GM21447 (cell line): Measurements from ENCODE around the gene P3H2.
"Not testable (repeated sequence)": the region's sequence is repeated elsewhere in the genome, so short reads cannot be mapped to it uniquely, and the experiment has no call there.

ENCODE experiments used
- ATAC-seq: cut with Tn5 transposase; IDR thresholded peaks from one replicate; pipeline ENCODE4 v1.9.1; 2021; ENCODE audit not compliant: unreplicated experiment

Gene P3H2, protein sequence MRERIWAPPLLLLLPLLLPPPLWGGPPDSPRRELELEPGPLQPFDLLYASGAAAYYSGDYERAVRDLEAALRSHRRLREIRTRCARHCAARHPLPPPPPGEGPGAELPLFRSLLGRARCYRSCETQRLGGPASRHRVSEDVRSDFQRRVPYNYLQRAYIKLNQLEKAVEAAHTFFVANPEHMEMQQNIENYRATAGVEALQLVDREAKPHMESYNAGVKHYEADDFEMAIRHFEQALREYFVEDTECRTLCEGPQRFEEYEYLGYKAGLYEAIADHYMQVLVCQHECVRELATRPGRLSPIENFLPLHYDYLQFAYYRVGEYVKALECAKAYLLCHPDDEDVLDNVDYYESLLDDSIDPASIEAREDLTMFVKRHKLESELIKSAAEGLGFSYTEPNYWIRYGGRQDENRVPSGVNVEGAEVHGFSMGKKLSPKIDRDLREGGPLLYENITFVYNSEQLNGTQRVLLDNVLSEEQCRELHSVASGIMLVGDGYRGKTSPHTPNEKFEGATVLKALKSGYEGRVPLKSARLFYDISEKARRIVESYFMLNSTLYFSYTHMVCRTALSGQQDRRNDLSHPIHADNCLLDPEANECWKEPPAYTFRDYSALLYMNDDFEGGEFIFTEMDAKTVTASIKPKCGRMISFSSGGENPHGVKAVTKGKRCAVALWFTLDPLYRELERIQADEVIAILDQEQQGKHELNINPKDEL

GRCh38 chr3:190120269-190121060 lies at the start of gene P3H2:
Gene P3H2 (minus strand): TSS chr3:190120897. CDS start chr3:190120731, 166 bp downstream.
- ATAC-seq: peak; percentile 69

DNA sequence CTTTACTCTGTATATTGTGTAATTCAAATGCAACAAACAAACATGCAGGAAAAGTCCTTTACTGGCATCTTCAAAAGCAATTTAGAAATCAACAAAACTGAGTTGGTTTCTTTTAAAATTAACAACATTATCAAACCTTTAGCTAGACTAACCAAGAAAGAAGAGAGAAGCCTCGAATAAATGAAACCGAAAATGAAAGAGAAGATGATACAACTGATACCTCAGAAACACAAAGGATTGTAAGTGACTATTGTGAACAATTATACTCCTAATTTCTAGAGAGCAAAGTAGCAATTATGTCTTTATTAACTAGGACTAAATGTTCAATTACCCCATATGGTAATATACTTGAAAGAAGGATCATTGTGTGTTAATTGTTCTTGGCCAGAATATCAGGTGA lies 49.2 kb upstream of the P3H2 start:
- ATAC-seq: peak; percentile 78

GRCh38 chr3:190169243-190169642 lies 48.5 kb upstream of the P3H2 start:
- ATAC-seq: no peak

- no peak for ATAC-seq
These were observed 47.4 kb upstream of the P3H2 start for GRCh38 chr3:190167936-190168680.

DNA sequence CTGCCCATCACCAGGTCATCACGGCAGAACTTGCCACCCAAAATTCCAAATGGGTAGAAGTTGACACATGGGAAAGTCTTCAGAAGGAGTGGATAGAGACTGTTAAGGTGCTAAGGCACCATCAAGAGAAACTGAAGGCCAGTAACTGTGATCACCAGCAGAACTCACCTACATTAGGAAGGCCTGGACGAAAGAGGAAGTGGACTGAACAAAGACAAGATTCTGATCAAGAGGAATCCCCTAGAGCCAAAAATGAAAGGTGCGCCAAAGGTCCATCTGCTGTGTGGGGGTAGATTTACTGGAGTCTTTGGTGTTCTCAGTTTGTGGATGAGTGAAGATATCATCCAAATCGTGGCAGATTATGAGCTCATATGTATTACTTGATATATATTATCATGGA lies 46.3 kb upstream of the P3H2 start:
- ATAC-seq: no peak

DNA sequence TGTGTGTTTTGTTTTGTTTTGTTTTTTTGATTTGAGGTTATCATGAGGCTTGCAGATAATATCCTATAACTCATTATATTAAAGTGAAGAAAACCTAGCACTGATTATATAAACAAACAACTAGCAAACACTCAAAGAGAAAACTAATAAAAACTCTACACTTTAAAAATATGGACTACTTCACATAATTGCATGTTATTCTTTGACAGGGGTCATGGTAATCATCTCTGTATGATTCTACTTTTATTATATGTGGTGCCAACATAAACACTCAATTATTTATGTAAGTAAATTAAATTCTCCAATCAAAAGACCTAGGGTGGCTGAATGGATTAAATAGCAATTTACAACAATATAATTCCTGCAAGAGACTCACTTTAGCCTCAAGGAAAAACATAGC lies 44.6 kb upstream of the P3H2 start:
- ATAC-seq: no peak

- not testable (repeated sequence) for ATAC-seq
These were observed 41.3 kb upstream of the P3H2 start for GRCh38 chr3:190162013-190162412.

DNA sequence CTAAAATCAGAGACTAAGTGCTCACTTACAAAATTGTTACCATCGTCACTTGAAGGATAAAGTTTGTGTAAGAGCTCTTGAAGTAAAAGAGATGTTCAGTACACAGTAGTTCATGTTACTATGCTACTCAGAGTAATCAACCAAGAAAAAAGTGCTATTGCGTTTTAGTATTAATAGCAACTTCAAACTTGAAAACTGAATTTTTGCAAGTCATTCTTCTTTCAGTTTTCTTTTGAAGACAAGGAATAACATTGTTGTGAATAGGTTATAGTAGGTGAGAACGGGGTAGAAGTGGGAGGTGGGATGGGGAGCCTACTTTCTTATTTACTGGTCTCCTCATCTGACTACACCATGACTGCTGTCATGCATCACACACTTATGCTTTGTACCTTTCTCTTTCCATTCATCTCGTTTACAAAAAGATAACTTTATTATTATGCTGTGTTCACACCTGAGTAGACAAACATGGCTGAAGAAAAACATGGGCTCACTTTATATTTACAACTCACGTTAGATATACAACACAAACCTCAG lies 39.3 kb upstream of the P3H2 start:
- no peak for ATAC-seq

DNA sequence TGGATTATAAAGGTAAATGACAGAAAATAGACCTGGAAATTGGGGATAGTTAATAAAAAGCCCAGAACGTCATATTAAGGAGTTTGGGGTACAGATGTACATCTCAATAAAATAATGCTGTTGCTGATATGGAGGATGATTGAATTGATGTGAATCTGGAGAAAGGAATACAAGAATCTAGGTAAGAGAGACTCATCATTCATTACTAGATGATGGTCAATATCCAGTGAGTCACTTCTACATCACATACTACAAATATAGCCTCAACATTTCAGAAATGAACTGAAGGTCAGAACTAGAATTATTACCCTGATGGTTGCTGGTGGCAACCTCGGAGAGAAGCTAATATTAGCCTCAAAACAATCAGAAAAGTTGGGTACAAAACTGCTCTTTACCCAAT lies 37.6 kb upstream of the P3H2 start:
- no peak for ATAC-seq

DNA sequence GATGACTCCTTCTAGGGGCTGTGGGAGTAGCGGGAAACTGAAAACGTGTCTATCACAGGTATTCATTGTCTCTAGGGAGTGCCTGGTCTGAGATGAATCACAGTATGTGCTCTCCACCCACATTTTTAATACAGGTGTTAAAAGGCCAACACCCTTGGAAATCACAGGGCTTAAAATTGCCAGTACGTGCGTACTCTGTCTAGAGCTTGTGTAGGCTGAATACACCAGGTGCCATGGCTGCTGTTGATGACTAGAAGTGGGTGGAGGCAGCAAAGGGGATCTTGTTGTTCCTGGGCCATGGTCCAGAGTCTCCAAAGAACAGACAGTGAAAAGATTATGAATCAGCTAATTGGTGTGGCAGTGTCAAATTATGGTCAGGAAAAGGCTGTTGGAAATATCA lies 35.1 kb upstream of the P3H2 start:
- ATAC-seq: no peak

GRCh38 chr3:190150681-190151080 lies 30.0 kb upstream of the P3H2 start:
- no peak for ATAC-seq

DNA sequence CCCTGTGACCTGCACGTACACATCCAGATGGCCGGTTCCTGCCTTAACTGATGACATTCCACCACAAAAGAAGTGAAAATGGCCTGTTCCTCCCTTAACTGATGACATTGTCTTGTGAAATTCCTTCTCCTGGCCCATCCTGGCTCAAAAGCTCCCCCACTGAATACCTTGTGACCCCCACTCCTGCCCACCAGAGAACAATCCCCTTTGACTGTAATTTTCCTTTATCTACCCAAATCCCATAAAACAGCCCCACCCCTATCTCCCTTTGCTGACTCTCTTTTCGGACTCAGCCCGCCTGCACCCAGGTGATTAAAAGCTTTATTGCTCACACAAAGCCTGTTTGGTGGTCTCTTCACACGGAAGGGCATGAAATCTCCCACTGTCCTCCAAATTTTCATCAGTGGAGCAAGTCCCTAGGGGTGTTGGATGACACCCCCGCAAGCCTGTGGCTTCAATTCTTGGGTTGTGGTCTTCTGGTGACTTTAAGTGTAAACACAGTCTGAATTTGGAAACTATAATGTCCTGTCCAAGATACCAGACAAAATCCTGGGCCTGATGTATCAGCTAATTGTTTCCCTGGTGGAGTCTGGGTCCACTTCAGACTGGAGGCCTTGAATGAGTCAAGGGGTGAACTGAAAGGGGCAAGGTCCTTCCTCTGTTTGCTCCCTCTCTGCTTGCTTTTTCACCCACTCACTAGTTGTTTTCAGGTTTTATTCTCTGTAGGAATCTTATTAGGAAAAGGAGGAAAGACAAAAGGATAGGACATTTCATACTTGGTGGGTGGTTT lies 29.3 kb upstream of the P3H2 start:
- ATAC-seq: not testable (repeated sequence)

DNA sequence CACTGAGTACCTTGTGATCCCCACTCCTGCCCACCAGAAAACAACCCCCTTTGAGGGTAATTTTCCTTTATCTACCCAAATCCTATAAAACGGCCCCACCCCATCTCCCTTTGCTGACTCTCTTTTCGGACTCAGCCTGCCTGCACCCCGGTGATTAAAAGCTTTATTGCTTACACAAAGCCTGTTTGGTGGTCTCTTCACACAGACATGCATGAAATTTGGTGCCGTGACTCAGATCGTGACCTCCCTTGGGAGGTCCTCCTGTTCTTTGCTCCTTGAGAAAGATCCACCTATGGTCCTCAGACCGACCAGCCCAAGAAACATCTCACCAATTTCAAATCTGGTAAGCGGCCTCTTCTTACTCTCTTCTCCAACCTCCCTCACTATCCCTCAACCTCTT lies 24.1 kb upstream of the P3H2 start:
- ATAC-seq: not testable (repeated sequence)

DNA sequence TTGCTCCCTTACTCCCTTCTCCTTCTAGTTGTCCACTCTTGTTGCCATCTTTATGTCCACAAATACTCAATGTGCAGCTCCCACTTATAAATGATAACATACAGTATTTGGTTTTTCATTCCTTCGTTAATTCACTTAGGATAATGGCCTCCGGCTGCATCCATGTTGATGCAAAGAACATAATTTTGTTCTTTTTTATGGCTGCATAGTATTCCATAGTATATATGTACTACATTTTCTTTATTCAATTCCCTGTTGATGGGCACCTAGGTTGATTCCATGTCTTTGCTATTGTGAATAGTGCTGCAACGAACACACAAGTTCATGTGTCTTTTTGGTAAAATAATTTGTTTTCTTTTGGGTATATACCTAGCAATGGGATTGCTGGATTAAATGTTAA lies 21.3 kb upstream of the P3H2 start:
- no peak for ATAC-seq

DNA sequence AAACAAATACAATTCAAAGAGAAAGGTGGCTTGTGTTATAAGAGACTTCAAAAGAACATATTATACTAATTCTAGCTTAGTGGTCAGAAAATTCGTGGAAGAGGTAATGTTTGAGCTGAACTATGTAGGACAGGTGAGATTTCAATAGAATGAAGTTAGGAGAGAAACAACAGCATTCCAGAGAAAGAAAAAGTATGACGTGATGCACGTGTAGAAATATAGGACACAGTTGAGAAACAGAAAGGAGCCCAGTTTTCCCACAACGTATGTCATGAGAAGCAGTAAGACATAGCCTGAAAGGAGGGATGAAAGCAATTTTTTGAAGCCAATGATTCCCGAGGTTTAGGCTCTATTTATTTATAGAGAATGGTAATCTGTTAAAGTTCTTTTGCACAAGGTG lies 18.7 kb upstream of the P3H2 start:
- no peak for ATAC-seq

GRCh38 chr3:190132371-190132770 lies 11.7 kb upstream of the P3H2 start:
- no peak for ATAC-seq

- no peak for ATAC-seq
These were observed 10.6 kb upstream of the P3H2 start for GRCh38 chr3:190131329-190131728.

DNA sequence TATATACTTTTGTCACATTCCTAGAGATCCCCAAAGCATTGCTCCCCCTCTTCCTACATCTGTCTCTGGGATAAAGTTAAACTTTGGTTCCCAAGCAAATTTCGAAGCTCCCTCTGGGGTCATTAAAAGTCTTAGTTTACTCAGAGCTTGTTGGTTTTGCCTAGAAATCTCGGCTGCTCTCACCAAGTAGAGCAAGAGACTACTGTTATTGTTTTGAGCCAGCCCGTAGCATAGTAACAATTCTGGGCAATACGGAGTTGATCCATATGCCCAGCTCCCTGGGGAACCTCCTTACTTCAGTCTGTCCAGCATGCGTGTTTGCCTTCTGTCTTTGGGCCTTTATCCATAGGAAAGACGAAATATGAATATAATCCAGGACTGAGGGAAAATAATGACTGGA lies 10.0 kb upstream of the P3H2 start:
- no peak for ATAC-seq

GRCh38 chr3:190130037-190130436 lies 9.3 kb upstream of the P3H2 start:
- no peak for ATAC-seq

GRCh38 chr3:190127797-190128196 lies 7.1 kb upstream of the P3H2 start:
- ATAC-seq: no peak
